K562 (cell line): Measurements from ENCODE around the gene ACO2. TPM values are rescaled to one million over a fixed set of nuclear protein-coding genes. Genes with fewer than 3 reads are reported as not detected.

Experiments used
- ELK3 ChIP-seq: fragments of 450-650 bp; formaldehyde crosslinking; IDR thresholded peaks from 2 replicates; pipeline ENCODE4 v1.4.0; 2020; ENCODE audit warnings: mild to moderate bottlenecking
- GABPB1 ChIP-seq: sonication (generic); formaldehyde crosslinking; IDR thresholded peaks from 2 replicates; pipeline ENCODE4 v1.8.0; 2022; ENCODE audit warnings: mild to moderate bottlenecking, missing genetic modification reagents
- HDAC8 ChIP-seq: fragments of 450-650 bp; IDR thresholded peaks from 2 replicates; pipeline ENCODE4 v1.6.1; 2016; ENCODE audit warnings: mild to moderate bottlenecking, missing genetic modification characterization, moderate library complexity, missing compliant biosample characterization
- MAZ ChIP-seq, 2 experiments: fragments of 450-650 bp in 1 of 2; sonication (generic) in 1 of 2; formaldehyde crosslinking; IDR thresholded peaks in 1 of 2; conservative IDR thresholded peaks in 1 of 2; 2 replicates each; pipeline versions ENCODE4 v1.4.0 to v1.5.0; 2020; ENCODE audit warnings: mild to moderate bottlenecking in 1 of 2, missing genetic modification reagents in 1 of 2
- MNT ChIP-seq, 2 experiments: fragments of 450-650 bp; conservative IDR thresholded peaks; 2 replicates each; pipeline ENCODE4 v1.6.1; 2017; ENCODE audit warnings: mild to moderate bottlenecking in 2 of 2, moderate library complexity in 2 of 2
- REST ChIP-seq, 2 experiments: fragments of 450-650 bp; formaldehyde crosslinking in 1 of 2; IDR thresholded peaks; 2 replicates each; pipeline versions ENCODE4 v1.4.0 to v1.6.1; 2014 to 2020; ENCODE audit warnings: mild to moderate bottlenecking in 2 of 2, borderline replicate concordance in 1 of 2, low read depth in 1 of 2
- SMARCA5 ChIP-seq: fragments of 450-650 bp; IDR thresholded peaks from 2 replicates; pipeline ENCODE4 v1.6.1; 2016
- ZNF263 ChIP-seq: sonication (generic); formaldehyde crosslinking; IDR thresholded peaks from 2 replicates; pipeline ENCODE4 v1.8.0; 2022; ENCODE audit warnings: mild to moderate bottlenecking, missing genetic modification reagents, borderline replicate concordance
- ZNF280B ChIP-seq: fragments of 250-450 bp; sonication (Bioruptor Pico); IDR thresholded peaks from 2 replicates; pipeline ENCODE4 v1.5.1; 2021; ENCODE audit warnings: mild to moderate bottlenecking
- ZNF41 ChIP-seq: fragments of 250-450 bp; sonication (Bioruptor Pico); conservative IDR thresholded peaks from 2 replicates; pipeline ENCODE4 v1.4.0; 2020; ENCODE audit warnings: mild to moderate bottlenecking
- polyA plus RNA-seq, 8 experiments: library from polyadenylated mRNA; depleted of rRNA in 4 of 8; stranded (reverse) in 5 of 8; unstranded in 3 of 8; fragments of >200 nt; fragmentation: Nextera tagmentation in 2 of 8; fragmentation: Illumina TruSeq in 1 of 8; extraction: Ambion mirVana in 2 of 8; extraction: Trizol in 1 of 8; gene quantifications; 2 replicates each; pipeline versions ENCODE4 v1.2.1 to v1.2.3, GENCODE V29; 2011 to 2014; ENCODE audit warnings: inconsistent platforms in 1 of 8, missing spikeins in 1 of 8
- total RNA-seq, 7 experiments: library from RNA; depleted of rRNA in 6 of 7; stranded (reverse); fragments of >200 nt in 6 of 7; fragmentation: Illumina TruSeq in 2 of 7; extraction: Trizol in 2 of 7; gene quantifications; 2 replicates each; pipeline versions ENCODE4 v1.2.1 to v1.2.3, GENCODE V29; 2011 to 2021; ENCODE audit warnings: low replicate concordance in 1 of 7
- TF ChIP-seq, protein P1 (sequence below): sonication (generic); IDR thresholded peaks from 2 replicates; pipeline ENCODE4 v1.6.1; 2016

The ACO2 gene
- total and polyA plus RNA-seq, 9 of the 15 experiments (the other 6 are each of a cell fraction or from before 2014, with no cell fraction given) = 16.2 to 119 (median 43.2) TPM

GRCh38 chr22:41526830-41527799 is 58.2 kb downstream of the ACO2 start (continued):
- TF ChIP-seq ZNF280B (CRISPR knock-in tag) = no peak
- TF ChIP-seq MAZ (CRISPR knock-in tag; conservative IDR thresholded peaks at IDR 0.05 in 1 of 2, IDR thresholded peaks at IDR 0.05 in 1 of 2) = peak in 1 of 2 experiments; percentile 53; a peak in 2 of 4 replicates
- peak; percentile 39; the same call in 1 of the 2 replicates for TF ChIP-seq REST (IDR thresholded peaks at IDR 0.05; ENCODE audit: borderline replicate concordance)
- TF ChIP-seq REST (CRISPR knock-in tag; IDR thresholded peaks at IDR 0.05; ENCODE audit: low read depth) = no peak
- TF ChIP-seq ZNF263 (CRISPR knock-in tag) = no peak
- TF ChIP-seq ZNF41 (CRISPR knock-in tag) = no peak
- TF ChIP-seq, protein P1, sequence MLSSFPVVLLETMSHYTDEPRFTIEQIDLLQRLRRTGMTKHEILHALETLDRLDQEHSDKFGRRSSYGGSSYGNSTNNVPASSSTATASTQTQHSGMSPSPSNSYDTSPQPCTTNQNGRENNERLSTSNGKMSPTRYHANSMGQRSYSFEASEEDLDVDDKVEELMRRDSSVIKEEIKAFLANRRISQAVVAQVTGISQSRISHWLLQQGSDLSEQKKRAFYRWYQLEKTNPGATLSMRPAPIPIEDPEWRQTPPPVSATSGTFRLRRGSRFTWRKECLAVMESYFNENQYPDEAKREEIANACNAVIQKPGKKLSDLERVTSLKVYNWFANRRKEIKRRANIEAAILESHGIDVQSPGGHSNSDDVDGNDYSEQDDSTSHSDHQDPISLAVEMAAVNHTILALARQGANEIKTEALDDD = no peak
- no peak for TF ChIP-seq MNT (conservative IDR thresholded peaks at IDR 0.05)
- no peak for TF ChIP-seq ELK3 (CRISPR knock-in tag)
- TF ChIP-seq GABPB1 (CRISPR knock-in tag) = no peak
- TF ChIP-seq HDAC8 (tag) = no peak
- no peak for TF ChIP-seq SMARCA5
